Inflammatory macrophage treated with lipopolysaccharide for 1 hour (primary cell): ENCODE measurements around the gene RPGR.

ENCODE experiments used
- DNase-seq, 2 donors: peaks; one replicate each; pipeline ENCODE4 v3.0.0-alpha.2; 2020 to 2022

Gene RPGR

DNA sequence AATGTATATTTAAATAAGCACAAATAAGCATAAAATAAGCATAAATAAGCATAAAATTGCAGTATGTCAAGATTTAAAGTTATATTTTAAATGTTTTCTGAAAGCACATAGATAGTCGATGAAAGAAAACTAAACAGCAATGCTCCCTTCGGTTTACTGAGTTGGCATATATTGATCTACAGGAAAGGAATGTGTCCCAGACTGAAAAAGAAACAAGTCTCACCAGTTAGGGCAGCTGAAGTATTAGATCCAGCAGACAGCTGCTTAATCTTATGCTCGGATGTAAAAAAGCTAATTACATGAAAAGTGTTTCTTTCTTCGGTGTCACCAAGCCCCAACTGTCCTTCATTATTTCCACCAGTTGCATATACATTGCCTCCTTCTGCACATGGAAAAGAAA is 8.7 kb downstream of the RPGR start:
- no peak for DNase-seq

DNA sequence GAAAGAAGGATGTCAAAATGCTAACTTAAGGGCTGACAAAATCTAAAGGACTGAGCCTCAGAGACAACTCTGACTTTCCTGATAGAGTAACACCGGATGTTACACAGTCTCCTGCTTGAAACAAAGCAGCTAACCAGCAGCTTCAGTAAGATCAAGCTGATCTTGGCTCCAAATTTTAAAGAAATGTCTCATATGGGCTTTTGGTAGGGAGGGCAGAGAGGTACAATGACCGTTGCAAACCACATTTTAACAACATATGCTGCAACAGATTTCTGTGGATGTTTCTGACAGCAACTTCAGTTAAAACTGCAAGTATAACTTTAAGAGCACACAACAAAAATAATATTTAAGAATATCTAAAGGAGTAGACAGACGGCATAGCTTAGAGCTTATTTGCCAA is 9.1 kb downstream of the RPGR start:
- no peak for DNase-seq

DNA sequence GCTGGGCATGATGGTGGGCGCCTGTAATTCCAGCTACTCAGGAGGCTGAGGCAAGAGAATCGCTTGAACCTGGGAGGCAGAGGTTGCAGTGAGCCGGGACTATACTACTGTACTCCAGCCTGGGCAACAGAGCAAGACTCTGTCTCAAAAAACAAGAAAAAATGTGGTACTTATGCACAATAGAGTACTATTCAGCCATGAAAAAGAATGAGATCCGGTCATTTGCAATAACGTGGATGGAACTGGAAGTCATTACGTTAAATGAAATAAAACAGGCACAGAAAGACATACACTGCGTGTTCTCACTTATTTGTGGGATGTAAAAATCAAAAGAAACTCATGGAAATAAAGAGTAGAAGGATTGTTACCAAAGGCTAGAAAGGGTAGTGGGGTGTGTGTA is 12.1 kb downstream of the RPGR start:
- DNase-seq = no peak

GRCh38 chrX:38313190-38313589 is 14.1 kb downstream of the RPGR start:
- no peak for DNase-seq

- no peak for DNase-seq
These were observed 14.9 kb downstream of the RPGR start for GRCh38 chrX:38312436-38312835.

DNA sequence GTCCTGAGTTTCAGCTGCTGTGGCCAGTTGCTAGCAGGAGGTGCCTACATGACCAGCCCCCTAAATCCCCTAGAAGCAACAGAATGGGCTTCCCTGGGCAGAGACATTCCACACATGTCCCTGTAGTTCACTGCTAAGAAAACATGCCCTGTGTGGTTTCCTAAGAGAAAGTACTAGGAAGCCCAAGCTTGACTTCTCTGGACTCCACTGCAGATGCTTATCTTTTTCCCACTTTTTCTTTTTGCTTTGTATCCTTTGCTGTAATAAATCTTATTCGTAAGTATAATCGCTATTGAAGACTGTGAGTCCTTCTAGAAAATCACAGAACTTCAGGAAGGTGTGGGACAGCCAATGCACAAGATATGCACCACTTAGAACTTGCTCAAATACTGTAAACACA is 15.6 kb downstream of the RPGR start:
- no peak for DNase-seq

GRCh38 chrX:38305971-38306370 is 21.3 kb downstream of the RPGR start:
- no peak for DNase-seq

DNA sequence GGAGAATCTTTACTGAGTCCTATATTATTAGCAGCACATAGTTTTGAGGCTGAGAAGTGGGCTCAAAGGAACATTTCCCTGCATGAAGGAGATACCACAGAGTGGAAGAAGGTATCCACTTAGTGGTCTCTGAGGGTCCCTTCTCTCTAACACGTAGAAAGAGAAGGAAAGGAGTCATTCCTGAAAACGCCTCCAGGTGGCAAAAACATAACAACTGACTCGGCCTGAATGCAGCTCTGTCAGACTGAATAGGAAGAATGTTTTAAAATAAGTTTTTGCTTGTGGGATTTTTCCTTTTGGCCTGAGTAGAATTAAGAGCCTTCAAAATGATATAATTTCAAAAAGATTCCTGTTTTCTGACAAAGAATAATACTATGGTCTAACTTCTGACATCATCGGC is 23.3 kb downstream of the RPGR start:
- no peak for DNase-seq

GRCh38 chrX:38293741-38294140 is 33.6 kb downstream of the RPGR start:
- DNase-seq = no peak

GRCh38 chrX:38287674-38288073 is 39.6 kb downstream of the RPGR start:
- no peak for DNase-seq

- DNase-seq = no peak
These were observed 41.7 kb downstream of the RPGR start for GRCh38 chrX:38285649-38286048.

DNA sequence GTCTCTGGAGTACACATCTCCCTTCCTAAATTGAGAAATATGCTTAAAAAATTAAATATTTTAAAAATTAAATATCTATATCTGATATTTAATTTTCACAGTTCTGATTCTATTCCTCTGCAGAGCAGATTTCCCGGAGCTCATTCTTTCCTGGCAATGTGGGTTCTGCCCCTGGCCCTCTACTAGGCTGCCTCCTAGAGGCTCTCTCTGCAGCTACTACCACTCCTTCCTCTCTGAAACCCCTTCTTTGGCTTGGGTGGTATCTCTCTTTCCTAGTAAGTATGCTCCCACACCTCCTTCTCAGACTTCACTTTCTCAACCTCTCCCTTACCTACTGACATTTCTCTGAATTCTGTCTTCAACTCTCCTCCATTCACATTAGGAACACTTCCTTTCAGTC is 45.3 kb downstream of the RPGR start:
- no peak for DNase-seq

DNA sequence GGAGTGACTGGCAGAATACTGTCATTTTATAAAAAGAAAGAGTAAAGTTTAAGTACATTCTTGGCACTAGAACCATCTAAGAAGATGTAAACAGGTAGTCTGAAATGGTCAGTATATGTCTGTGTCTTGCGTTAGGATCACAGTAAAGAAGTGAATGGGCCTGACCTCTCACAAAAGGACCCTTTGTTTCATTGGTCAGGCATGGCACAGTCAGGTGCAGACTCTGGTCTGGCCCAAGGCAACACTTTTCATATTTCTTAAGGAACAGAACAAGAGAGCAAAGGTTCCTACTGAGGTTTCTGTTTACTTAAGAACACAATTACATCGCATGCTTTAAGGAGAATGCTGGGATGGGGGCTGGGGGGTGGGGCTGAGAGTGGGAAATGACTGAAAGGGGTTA is 48.1 kb downstream of the RPGR start:
- DNase-seq = no peak

GRCh38 chrX:38278682-38279081 is 48.6 kb downstream of the RPGR start:
- DNase-seq = no peak

GRCh38 chrX:38277802-38278201 is 49.5 kb downstream of the RPGR start:
- no peak for DNase-seq

DNA sequence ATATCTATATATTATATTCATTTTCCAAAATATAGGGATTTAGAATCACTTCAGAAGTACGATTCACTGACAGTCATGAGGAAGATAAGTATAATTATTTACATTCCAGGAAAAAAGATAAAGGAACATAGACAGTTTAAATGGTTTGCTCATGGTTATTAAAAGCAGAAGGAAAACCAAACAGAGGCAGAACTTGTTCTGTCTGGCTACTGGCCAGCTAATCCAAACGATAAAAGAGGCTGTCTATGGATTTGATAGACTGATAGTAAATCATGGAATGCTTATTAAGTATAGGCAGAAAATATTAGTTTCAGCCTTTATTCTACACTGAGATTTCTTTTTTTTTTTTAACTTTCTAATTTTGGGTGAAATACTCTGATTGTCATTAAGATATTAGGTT is 50.2 kb downstream of the RPGR start:
- DNase-seq = peak in 1 of 2 donors; percentile 26

DNA sequence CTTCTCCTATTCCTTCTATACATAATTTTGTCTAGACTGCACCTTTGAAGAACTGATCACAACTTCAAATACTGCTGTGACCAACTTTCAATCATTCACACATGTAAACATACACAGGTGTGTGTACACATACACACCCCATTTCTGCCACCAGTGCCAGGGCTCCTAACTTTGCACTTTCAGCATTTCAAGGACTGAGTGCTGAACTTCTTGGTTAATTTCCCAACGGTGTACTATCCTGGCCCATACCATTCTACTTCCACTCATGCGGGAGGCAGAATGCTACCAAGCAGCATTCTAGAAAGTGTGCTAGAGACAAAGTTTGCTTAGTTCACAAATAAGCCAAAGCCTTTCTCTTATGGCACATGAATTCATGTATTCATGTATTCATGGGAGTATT is 51.2 kb downstream of the RPGR start:
- no peak for DNase-seq

DNA sequence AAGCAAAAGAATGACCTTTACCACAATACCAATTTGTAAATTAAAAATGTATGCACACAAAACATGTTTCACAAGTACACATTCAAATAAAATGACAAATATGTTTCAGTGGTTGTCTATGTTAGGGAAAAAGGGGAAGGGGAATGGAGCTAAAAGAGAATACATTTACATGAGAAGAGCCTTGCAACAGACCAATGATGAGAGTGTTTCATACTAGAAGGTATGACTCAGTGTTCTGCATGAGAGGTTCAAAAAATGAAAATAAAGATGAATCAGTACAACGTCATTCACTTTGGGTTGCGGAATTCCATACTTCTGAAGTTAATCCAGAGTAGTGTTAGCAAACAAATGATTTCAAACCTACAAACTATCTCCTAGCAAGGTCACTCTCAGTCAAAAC is 51.7 kb downstream of the RPGR start:
- DNase-seq = peak; percentile 80 to 86

DNA sequence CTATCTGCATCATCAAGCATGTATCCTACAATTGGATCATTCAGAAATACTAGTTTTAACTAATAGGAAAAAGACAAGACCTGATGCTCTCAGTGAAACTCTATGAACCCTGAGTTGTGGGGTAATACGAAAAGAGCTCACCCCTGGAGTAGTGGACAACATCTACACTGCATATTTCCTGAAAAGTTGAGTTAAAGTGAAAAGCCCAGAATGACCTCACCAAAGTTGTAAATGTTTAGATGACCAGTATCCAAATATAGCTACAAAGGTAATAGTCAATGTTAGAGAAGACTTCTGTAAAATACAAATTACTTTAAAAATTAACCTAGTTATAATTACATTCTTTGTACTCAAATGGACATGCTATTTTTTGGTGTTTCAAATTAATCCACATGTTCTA is 53.9 kb downstream of the RPGR start:
- peak; percentile 4 to 22 for DNase-seq

DNA sequence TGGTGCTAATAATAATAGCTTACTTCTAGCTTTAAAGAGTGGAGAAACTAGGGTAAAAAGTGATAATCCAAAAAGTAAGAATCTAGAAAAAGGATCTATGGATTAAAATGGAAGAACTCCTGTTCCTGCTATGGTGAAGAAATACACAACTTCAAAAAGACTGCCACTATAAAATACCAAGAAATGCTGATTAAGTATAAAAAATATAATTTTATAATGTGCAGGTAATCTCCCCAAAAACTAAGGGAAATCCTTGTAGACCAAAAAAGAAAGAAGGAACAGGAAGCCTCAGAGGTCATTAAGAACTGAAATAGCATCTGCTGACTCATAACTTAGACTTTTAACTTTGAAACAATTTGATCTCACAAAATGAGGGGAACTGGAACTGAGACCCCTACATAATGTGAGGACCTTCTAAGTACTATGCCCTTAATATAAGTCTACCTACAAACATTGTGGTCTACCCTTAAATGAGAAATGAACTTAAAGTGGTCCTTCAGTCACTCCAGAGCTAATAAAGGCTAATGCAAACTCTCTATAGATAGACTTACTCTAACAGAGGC is 56.1 kb downstream of the RPGR start:
- DNase-seq = no peak

- DNase-seq = peak; percentile 23 to 59
These were observed 59.3 kb downstream of the RPGR start for GRCh38 chrX:38268011-38268410.

DNA sequence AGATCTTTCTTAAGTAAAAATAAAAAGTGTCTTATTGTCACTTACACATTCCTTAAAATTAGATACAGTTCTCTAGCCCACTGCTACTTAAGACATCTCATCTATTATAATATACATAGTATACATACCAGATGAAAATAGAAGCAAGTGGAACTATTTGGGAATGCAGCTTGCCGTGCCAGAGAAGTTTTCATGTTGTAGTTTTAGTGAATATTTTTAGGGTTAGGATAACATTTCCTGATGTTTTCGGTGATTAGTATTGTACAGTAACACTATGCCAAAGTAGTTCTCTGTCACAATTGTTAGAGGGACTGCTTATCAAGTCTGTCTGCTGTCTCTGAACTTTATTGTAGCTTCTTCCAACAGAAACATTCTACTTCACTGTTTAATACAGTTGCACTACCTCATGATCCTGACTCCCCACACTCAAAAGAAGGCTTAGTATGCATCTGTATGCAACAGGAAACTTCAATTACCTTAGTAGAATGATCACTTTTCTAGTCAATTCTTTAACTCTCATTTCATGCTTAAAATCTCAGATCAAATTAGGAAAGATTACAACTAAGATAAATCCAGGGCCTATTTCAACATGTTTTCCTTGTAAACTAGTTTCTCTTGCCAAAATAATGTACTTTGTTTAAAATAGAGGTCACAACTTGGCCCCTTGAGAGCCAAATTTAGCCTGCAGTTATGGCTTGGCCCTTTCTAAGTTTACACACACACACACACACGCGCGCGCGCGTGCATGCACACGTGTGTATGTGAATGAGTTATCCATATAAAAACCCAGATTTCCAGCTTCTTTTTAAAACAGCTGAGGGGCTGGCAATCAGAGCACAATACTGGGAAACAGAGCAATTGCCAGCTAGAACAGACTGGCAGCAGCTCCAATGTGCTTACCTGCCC is 64.3 kb downstream of the RPGR start:
- no peak for DNase-seq

- peak; percentile 11 to 20 for DNase-seq
These were observed 67.1 kb downstream of the RPGR start for GRCh38 chrX:38260231-38260630.

DNA sequence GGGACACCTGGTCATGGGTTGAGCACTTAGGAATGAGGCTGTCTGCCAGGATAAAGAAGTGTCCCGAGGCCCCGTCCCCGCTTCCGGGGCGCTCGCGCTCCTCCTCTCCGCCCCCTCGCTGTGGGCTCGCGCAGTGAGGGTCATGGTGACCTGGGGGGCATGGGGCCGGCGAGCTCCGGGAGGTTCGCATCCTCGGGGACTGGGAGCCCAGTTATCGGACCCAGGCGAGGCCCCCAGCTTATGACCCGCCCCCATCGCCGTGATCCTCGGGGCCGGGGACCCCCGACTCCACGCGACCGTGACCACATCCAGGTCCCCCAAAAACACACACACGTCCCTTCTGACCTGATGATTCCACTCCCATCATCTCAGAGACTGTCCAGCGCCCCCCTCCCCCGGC is 71.3 kb downstream of the RPGR start:
- no peak for DNase-seq

- no peak for DNase-seq
These were observed 77.3 kb downstream of the RPGR start for GRCh38 chrX:38249965-38250364.
